Measurements from ENCODE around the gene MAS1. TPM values are rescaled to one million over a fixed set of nuclear protein-coding genes. Genes with fewer than 3 reads are reported as not detected.

Gene MAS1
- total and polyA plus RNA-seq, 10 of the 15 experiments (the other 5 are each of a cell fraction or from before 2014, with no cell fraction given) = under 0.01 to 0.08 TPM; not detected in 8

DNA sequence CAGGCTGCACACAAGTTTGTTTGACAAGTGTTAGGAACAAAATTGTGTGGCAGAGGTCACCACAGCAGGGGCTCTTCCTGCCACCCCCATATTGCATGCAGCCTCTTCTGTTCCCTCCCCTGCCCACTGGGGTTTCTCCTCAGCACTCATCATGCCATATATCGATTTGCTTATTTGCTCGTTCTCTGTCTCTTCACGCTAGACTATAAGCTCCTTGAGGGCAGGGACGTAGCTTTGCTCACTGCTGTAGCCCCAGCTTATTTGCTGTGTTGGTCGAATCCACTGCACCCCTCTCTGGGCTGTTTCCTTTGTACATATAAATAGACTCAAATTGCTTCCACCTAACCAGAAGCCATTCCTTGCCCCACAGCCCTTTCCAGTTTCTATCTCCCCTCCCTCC, 19.6 kb downstream of the MAS1 start:
- no peak for FAIRE-seq
- Histone ChIP-seq H2AFZ (ENCODE audit: control insufficient read depth, low read depth, low read length) (no peak overlapping the region), H3K36me3 (ENCODE audit: control insufficient read depth in 2 of 2, insufficient read depth in 2 of 2, low read length in 1 of 2) (no peaks in the 10 kb centered on the region), H4K20me1 (ENCODE audit: control insufficient read depth, insufficient read depth) (no peaks in the 10 kb centered on the region), H3K27me3 (replicated peaks in 1 of 2; ENCODE audit: control insufficient read depth in 2 of 2, insufficient read depth in 2 of 2, low read length in 1 of 2) (no peaks in the 10 kb centered on the region; a peak in 1 of 4 replicates), H3K79me2 (ENCODE audit: control insufficient read depth, insufficient read depth, low read length) (no peaks in the 10 kb centered on the region), H3K9me3 (replicated peaks; ENCODE audit: control insufficient read depth, insufficient read depth, low read length) (no peaks in the 10 kb centered on the region; the same call in 1 of the 3 replicates), H3K4me3 (no peak overlapping the region), H3K4me2 (ENCODE audit: control insufficient read depth, insufficient read depth) (no peak overlapping the region), H3K4me1 (ENCODE audit: control insufficient read depth, insufficient read depth, low read length) (no peaks in the 10 kb centered on the region; the same call in 1 of the 2 replicates), H3K9ac (ENCODE audit: control insufficient read depth, insufficient read depth, low read length) (no peak overlapping the region), H3K27ac (ENCODE audit: control insufficient read depth, insufficient read depth) (no peak overlapping the region)
- TF ChIP-seq KLF5 (IDR thresholded peaks at IDR 0.05; ENCODE audit: partially characterized antibody) = no peak
- TF ChIP-seq, protein P1, sequence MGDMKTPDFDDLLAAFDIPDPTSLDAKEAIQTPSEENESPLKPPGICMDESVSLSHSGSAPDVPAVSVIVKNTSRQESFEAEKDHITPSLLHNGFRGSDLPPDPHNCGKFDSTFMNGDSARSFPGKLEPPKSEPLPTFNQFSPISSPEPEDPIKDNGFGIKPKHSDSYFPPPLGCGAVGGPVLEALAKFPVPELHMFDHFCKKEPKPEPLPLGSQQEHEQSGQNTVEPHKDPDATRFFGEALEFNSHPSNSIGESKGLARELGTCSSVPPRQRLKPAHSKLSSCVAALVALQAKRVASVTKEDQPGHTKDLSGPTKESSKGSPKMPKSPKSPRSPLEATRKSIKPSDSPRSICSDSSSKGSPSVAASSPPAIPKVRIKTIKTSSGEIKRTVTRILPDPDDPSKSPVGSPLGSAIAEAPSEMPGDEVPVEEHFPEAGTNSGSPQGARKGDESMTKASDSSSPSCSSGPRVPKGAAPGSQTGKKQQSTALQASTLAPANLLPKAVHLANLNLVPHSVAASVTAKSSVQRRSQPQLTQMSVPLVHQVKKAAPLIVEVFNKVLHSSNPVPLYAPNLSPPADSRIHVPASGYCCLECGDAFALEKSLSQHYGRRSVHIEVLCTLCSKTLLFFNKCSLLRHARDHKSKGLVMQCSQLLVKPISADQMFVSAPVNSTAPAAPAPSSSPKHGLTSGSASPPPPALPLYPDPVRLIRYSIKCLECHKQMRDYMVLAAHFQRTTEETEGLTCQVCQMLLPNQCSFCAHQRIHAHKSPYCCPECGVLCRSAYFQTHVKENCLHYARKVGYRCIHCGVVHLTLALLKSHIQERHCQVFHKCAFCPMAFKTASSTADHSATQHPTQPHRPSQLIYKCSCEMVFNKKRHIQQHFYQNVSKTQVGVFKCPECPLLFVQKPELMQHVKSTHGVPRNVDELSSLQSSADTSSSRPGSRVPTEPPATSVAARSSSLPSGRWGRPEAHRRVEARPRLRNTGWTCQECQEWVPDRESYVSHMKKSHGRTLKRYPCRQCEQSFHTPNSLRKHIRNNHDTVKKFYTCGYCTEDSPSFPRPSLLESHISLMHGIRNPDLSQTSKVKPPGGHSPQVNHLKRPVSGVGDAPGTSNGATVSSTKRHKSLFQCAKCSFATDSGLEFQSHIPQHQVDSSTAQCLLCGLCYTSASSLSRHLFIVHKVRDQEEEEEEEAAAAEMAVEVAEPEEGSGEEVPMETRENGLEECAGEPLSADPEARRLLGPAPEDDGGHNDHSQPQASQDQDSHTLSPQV (IDR thresholded peaks at IDR 0.05) = no peak
- no peak for TF ChIP-seq CEBPB (IDR thresholded peaks at IDR 0.05; ENCODE audit: borderline replicate concordance in 1 of 2, low read depth in 2 of 2, low read length in 2 of 2)
- no peak for TF ChIP-seq ATF7 (IDR thresholded peaks at IDR 0.05; ENCODE audit: low read depth)
- TF ChIP-seq FOS (IDR thresholded peaks at IDR 0.05; ENCODE audit: borderline replicate concordance, extremely low read depth, insufficient read length) = no peak
- no peak for TF ChIP-seq RFX5 (IDR thresholded peaks at IDR 0.05; ENCODE audit: low read depth, low read length)
- no peak for TF ChIP-seq EP300 (IDR thresholded peaks at IDR 0.05; ENCODE audit: borderline replicate concordance in 1 of 2, control insufficient read depth in 1 of 2, low read depth in 2 of 2, low read length in 2 of 2)
- TF ChIP-seq EGR1 (IDR thresholded peaks at IDR 0.05; ENCODE audit: borderline replicate concordance in 1 of 2, low read depth in 2 of 2, low read length in 2 of 2) = no peak
- TF ChIP-seq IKZF1 (conservative IDR thresholded peaks at IDR 0.05) = no peak
- in situ Hi-C loops (cut with MboI) = no loop called here
- ChIA-PET POLR2A (no interaction called here), CTCF (no interaction called here), SMC1A (ENCODE audit: uncharacterized antibody, unreplicated experiment) (interaction anchor here (1.1 kb wide), 1 partner anchor 19 kb away, joined by 3 read pairs; no protein-coding TSS in a partner anchor), RAD21 (ENCODE audit: unreplicated experiment) (no interaction called here)
- 57% methylated on average over 5 of the region's 5 CpGs for WGBS (ENCODE audit: insufficient coverage, insufficient replicate concordance, low lambda C conversion rate, missing lambda C conversion rate)
- intact Hi-C loops (cut with micrococcal nuclease; ENCODE audit: unreplicated experiment) = no loop called here
- no TSS peak for BruUV-seq (replicated peaks)
- DNase-seq (ENCODE audit: low read depth, low spot score) = no peak
- ATAC-seq = no peak

Measured in GM12878 (cell line).